ENCODE measurements around the gene STXBP5L.

- TF ChIP-seq FOXM1 (IDR thresholded peaks at IDR 0.05; ENCODE audit: borderline replicate concordance, low read depth) (no peak), REST (IDR thresholded peaks at IDR 0.05; ENCODE audit: low read depth) (no peak), EP300 (IDR thresholded peaks at IDR 0.05; ENCODE audit: borderline replicate concordance) (no peak), EGR1 (IDR thresholded peaks at IDR 0.05) (no peak), MAX (IDR thresholded peaks at IDR 0.05) (no peak), RAD21 (IDR thresholded peaks at IDR 0.05; ENCODE audit: low read depth) (no peak)
Observed at GRCh38 chr3:121243208-121243607, 335.2 kb downstream of the STXBP5L start.

All from Ishikawa (cell line).